SW 1271 (cell line): Measurements from ENCODE around the gene NEURL4.

Source experiments
- DNase-seq, 2 experiments: peaks; one replicate each; lab custom pipeline; 2025; lab: John Stamatoyannopoulos, UW

NEURL4 gene

DNA sequence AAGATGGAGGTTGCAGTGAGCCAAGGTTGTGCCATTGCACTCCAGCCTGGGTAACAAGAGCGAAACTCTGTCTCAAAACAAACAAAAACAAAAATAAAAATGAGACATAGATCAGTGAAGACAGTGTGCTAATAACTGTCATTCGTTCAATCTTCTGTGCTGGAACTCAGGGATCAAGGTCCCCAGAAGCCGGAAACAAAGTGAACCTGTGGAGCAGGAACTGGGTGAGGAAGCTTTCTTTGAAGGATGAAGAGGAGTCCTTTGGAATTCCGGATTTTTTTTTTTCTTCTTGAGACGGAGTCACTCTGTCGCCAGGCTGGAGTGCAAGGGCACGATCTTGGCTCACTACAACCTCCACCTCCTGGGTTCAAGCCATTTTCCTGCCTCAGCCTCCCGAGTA lies 49.7 kb downstream of the NEURL4 start:
- DNase-seq: no peak

- no peak for DNase-seq
Observed at GRCh38 chr17:7266784-7267183, 62.4 kb downstream of the NEURL4 start.
